ENCODE measurements around the gene SLFN5.
"Not testable (repeated sequence)": the region's sequence is repeated elsewhere in the genome, so short reads cannot be mapped to it uniquely, and the experiment has no call there.

The SLFN5 gene

GRCh38 chr17:35218915-35219314, 24.0 kb upstream of the SLFN5 start:
- Histone ChIP-seq H3K27ac (ENCODE audit: insufficient read depth, low read length, poor library complexity, severe bottlenecking) (peak overlapping the region; percentile 49), H3K36me3 (ENCODE audit: control insufficient read depth, insufficient read depth, low read length) (no peaks in the 10 kb centered on the region), H3K4me1 (ENCODE audit: control insufficient read depth, insufficient read depth, low read length, poor library complexity, severe bottlenecking) (peaks cover 48% of the 10 kb centered on the region), H3K9me3 (ENCODE audit: control insufficient read depth, low read length) (no peaks in the 10 kb centered on the region), H3K27me3 (replicated peaks; ENCODE audit: control insufficient read depth, insufficient read depth, low read length, poor library complexity, severe bottlenecking) (no peaks in the 10 kb centered on the region), H3K4me3 (ENCODE audit: insufficient read depth, low read depth, low read length, poor library complexity, severe bottlenecking) (no peak overlapping the region)
- DNase-seq: no peak

GRCh38 chr17:35222452-35222851, 20.4 kb upstream of the SLFN5 start:
- H3K4me1 ChIP-seq (ENCODE audit: control insufficient read depth, insufficient read depth, low read length, poor library complexity, severe bottlenecking): peaks cover 24% of the 10 kb centered on the region
- H3K4me3 ChIP-seq (ENCODE audit: insufficient read depth, low read depth, low read length, poor library complexity, severe bottlenecking): no peak overlapping the region
- H3K36me3 ChIP-seq (ENCODE audit: control insufficient read depth, insufficient read depth, low read length): no peaks in the 10 kb centered on the region
- DNase-seq: no peak
- H3K9me3 ChIP-seq (ENCODE audit: control insufficient read depth, low read length): no peaks in the 10 kb centered on the region
- no peaks in the 10 kb centered on the region for H3K27me3 ChIP-seq (replicated peaks; ENCODE audit: control insufficient read depth, insufficient read depth, low read length, poor library complexity, severe bottlenecking)
- H3K27ac ChIP-seq (ENCODE audit: insufficient read depth, low read length, poor library complexity, severe bottlenecking): no peak overlapping the region

- Histone ChIP-seq H3K27ac (ENCODE audit: insufficient read depth, low read length, poor library complexity, severe bottlenecking) (no peak overlapping the region), H3K4me3 (ENCODE audit: insufficient read depth, low read depth, low read length, poor library complexity, severe bottlenecking) (no peak overlapping the region), H3K36me3 (ENCODE audit: control insufficient read depth, insufficient read depth, low read length) (no peaks in the 10 kb centered on the region), H3K4me1 (ENCODE audit: control insufficient read depth, insufficient read depth, low read length, poor library complexity, severe bottlenecking) (peaks cover 16% of the 10 kb centered on the region), H3K27me3 (replicated peaks; ENCODE audit: control insufficient read depth, insufficient read depth, low read length, poor library complexity, severe bottlenecking) (no peaks in the 10 kb centered on the region), H3K9me3 (ENCODE audit: control insufficient read depth, low read length) (no peaks in the 10 kb centered on the region)
- DNase-seq: no peak
Measured at GRCh38 chr17:35224436-35224835, 18.4 kb upstream of the SLFN5 start.

- Histone ChIP-seq H3K27ac (ENCODE audit: insufficient read depth, low read length, poor library complexity, severe bottlenecking) (no peak overlapping the region), H3K36me3 (ENCODE audit: control insufficient read depth, insufficient read depth, low read length) (no peaks in the 10 kb centered on the region), H3K4me1 (ENCODE audit: control insufficient read depth, insufficient read depth, low read length, poor library complexity, severe bottlenecking) (no peaks in the 10 kb centered on the region), H3K27me3 (replicated peaks; ENCODE audit: control insufficient read depth, insufficient read depth, low read length, poor library complexity, severe bottlenecking) (no peaks in the 10 kb centered on the region), H3K9me3 (ENCODE audit: control insufficient read depth, low read length) (no peaks in the 10 kb centered on the region), H3K4me3 (ENCODE audit: insufficient read depth, low read depth, low read length, poor library complexity, severe bottlenecking) (no peak overlapping the region)
- no peak for DNase-seq
Measured at GRCh38 chr17:35227546-35227945, 15.3 kb upstream of the SLFN5 start.

GRCh38 chr17:35229638-35230037, 13.2 kb upstream of the SLFN5 start:
- H3K9me3 ChIP-seq (ENCODE audit: control insufficient read depth, low read length): no peaks in the 10 kb centered on the region
- no peak for DNase-seq
- H3K27me3 ChIP-seq (replicated peaks; ENCODE audit: control insufficient read depth, insufficient read depth, low read length, poor library complexity, severe bottlenecking): no peaks in the 10 kb centered on the region
- no peak overlapping the region for H3K27ac ChIP-seq (ENCODE audit: insufficient read depth, low read length, poor library complexity, severe bottlenecking)
- no peaks in the 10 kb centered on the region for H3K36me3 ChIP-seq (ENCODE audit: control insufficient read depth, insufficient read depth, low read length)
- no peak overlapping the region for H3K4me3 ChIP-seq (ENCODE audit: insufficient read depth, low read depth, low read length, poor library complexity, severe bottlenecking)
- no peaks in the 10 kb centered on the region for H3K4me1 ChIP-seq (ENCODE audit: control insufficient read depth, insufficient read depth, low read length, poor library complexity, severe bottlenecking)

- peaks cover 32% of the 10 kb centered on the region for H3K4me1 ChIP-seq (ENCODE audit: control insufficient read depth, insufficient read depth, low read length, poor library complexity, severe bottlenecking)
- not testable (repeated sequence) for H3K36me3 ChIP-seq (ENCODE audit: control insufficient read depth, insufficient read depth, low read length); H3K27ac ChIP-seq (ENCODE audit: insufficient read depth, low read length, poor library complexity, severe bottlenecking); H3K4me3 ChIP-seq (ENCODE audit: insufficient read depth, low read depth, low read length, poor library complexity, severe bottlenecking); DNase-seq; H3K27me3 ChIP-seq (replicated peaks; ENCODE audit: control insufficient read depth, insufficient read depth, low read length, poor library complexity, severe bottlenecking); H3K9me3 ChIP-seq (ENCODE audit: control insufficient read depth, low read length)
Measured at GRCh38 chr17:35234315-35234714, 8.6 kb upstream of the SLFN5 start.

GRCh38 chr17:35235289-35235688, 7.6 kb upstream of the SLFN5 start:
- H3K4me3 ChIP-seq (ENCODE audit: insufficient read depth, low read depth, low read length, poor library complexity, severe bottlenecking): no peak overlapping the region
- no peaks in the 10 kb centered on the region for H3K36me3 ChIP-seq (ENCODE audit: control insufficient read depth, insufficient read depth, low read length)
- H3K27ac ChIP-seq (ENCODE audit: insufficient read depth, low read length, poor library complexity, severe bottlenecking): no peak overlapping the region
- H3K9me3 ChIP-seq (ENCODE audit: control insufficient read depth, low read length): no peaks in the 10 kb centered on the region
- H3K27me3 ChIP-seq (replicated peaks; ENCODE audit: control insufficient read depth, insufficient read depth, low read length, poor library complexity, severe bottlenecking): no peaks in the 10 kb centered on the region
- DNase-seq: no peak
- peaks cover 37% of the 10 kb centered on the region for H3K4me1 ChIP-seq (ENCODE audit: control insufficient read depth, insufficient read depth, low read length, poor library complexity, severe bottlenecking)

GRCh38 chr17:35235917-35236316, 7.0 kb upstream of the SLFN5 start:
- H3K9me3 ChIP-seq (ENCODE audit: control insufficient read depth, low read length): no peaks in the 10 kb centered on the region
- no peak for DNase-seq
- no peaks in the 10 kb centered on the region for H3K27me3 ChIP-seq (replicated peaks; ENCODE audit: control insufficient read depth, insufficient read depth, low read length, poor library complexity, severe bottlenecking)
- peaks cover 37% of the 10 kb centered on the region for H3K4me1 ChIP-seq (ENCODE audit: control insufficient read depth, insufficient read depth, low read length, poor library complexity, severe bottlenecking)
- no peak overlapping the region for H3K4me3 ChIP-seq (ENCODE audit: insufficient read depth, low read depth, low read length, poor library complexity, severe bottlenecking)
- no peaks in the 10 kb centered on the region for H3K36me3 ChIP-seq (ENCODE audit: control insufficient read depth, insufficient read depth, low read length)
- no peak overlapping the region for H3K27ac ChIP-seq (ENCODE audit: insufficient read depth, low read length, poor library complexity, severe bottlenecking)

GRCh38 chr17:35236821-35237220, 6.1 kb upstream of the SLFN5 start:
- peak overlapping the region; percentile 38 for H3K27ac ChIP-seq (ENCODE audit: insufficient read depth, low read length, poor library complexity, severe bottlenecking)
- no peak for DNase-seq
- H3K27me3 ChIP-seq (replicated peaks; ENCODE audit: control insufficient read depth, insufficient read depth, low read length, poor library complexity, severe bottlenecking): no peaks in the 10 kb centered on the region
- no peaks in the 10 kb centered on the region for H3K36me3 ChIP-seq (ENCODE audit: control insufficient read depth, insufficient read depth, low read length)
- H3K4me1 ChIP-seq (ENCODE audit: control insufficient read depth, insufficient read depth, low read length, poor library complexity, severe bottlenecking): peaks cover 37% of the 10 kb centered on the region
- H3K9me3 ChIP-seq (ENCODE audit: control insufficient read depth, low read length): no peaks in the 10 kb centered on the region
- no peak overlapping the region for H3K4me3 ChIP-seq (ENCODE audit: insufficient read depth, low read depth, low read length, poor library complexity, severe bottlenecking)

- DNase-seq: no peak
- Histone ChIP-seq H3K27ac (ENCODE audit: insufficient read depth, low read length, poor library complexity, severe bottlenecking) (peak overlapping the region; percentile 60), H3K4me3 (ENCODE audit: insufficient read depth, low read depth, low read length, poor library complexity, severe bottlenecking) (peak overlapping the region; percentile 40), H3K36me3 (ENCODE audit: control insufficient read depth, insufficient read depth, low read length) (no peaks in the 10 kb centered on the region), H3K9me3 (ENCODE audit: control insufficient read depth, low read length) (no peaks in the 10 kb centered on the region), H3K27me3 (replicated peaks; ENCODE audit: control insufficient read depth, insufficient read depth, low read length, poor library complexity, severe bottlenecking) (no peaks in the 10 kb centered on the region), H3K4me1 (ENCODE audit: control insufficient read depth, insufficient read depth, low read length, poor library complexity, severe bottlenecking) (peaks cover 37% of the 10 kb centered on the region)
Measured at GRCh38 chr17:35238821-35239220, 4.1 kb upstream of the SLFN5 start.

GRCh38 chr17:35239823-35240222, 3.0 kb upstream of the SLFN5 start:
- no peaks in the 10 kb centered on the region for H3K9me3 ChIP-seq (ENCODE audit: control insufficient read depth, low read length)
- DNase-seq: no peak
- no peaks in the 10 kb centered on the region for H3K36me3 ChIP-seq (ENCODE audit: control insufficient read depth, insufficient read depth, low read length)
- H3K4me1 ChIP-seq (ENCODE audit: control insufficient read depth, insufficient read depth, low read length, poor library complexity, severe bottlenecking): peaks cover 37% of the 10 kb centered on the region
- peak overlapping the region; percentile 38 for H3K4me3 ChIP-seq (ENCODE audit: insufficient read depth, low read depth, low read length, poor library complexity, severe bottlenecking)
- peak overlapping the region; percentile 99 for H3K27ac ChIP-seq (ENCODE audit: insufficient read depth, low read length, poor library complexity, severe bottlenecking)
- H3K27me3 ChIP-seq (replicated peaks; ENCODE audit: control insufficient read depth, insufficient read depth, low read length, poor library complexity, severe bottlenecking): no peaks in the 10 kb centered on the region

All from effector memory CD4-positive, alpha-beta T cell (primary cell).